ENCODE data around the gene LTBP3.
A peak's percentile ranks its signal among the peaks of the same experiment; 100 is the strongest.

The LTBP3 gene

DNA sequence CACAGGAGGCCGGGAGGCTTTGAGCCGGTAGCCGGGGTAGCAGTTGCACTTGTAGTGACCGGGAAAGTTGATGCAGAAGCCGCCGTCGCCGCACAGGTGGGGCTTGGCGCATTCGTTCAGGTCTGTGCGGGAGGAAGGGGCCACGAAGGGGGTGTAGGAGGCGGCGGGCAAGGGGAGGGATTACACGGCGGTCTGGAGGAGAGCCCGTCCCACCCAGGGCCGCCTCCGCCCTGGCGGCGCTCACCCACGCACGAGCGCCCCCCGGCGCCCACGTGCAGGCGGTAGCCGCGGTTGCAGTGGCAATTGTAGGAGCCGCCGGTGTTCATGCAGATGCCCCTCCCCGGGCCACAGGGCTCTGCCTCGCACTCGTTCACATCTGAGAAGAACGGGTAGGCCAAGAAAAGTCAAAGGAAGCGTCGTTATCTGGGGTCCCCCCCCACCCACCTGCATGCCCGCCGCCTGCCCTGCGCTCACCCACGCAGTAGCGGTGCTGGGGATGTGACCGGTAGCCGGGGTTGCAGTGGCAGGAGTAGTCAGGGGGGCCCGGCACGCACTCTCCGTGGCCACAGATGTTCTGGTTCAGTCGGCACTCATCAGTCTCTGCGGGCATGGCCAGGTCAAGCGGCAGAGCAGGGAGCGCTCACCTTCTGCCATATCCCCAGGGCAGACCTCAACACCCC is 10.6 kb downstream of the LTBP3 start:
- TF ChIP-seq FOXP2 (optimal IDR thresholded peaks at IDR 0.05; ENCODE audit: control extremely low read depth, extremely low read length, insufficient read depth): no peak
- no peak for TF ChIP-seq EZH2 (IDR thresholded peaks at IDR 0.05)
- TF ChIP-seq POLR2AphosphoS5 (IDR thresholded peaks at IDR 0.05; ENCODE audit: borderline replicate concordance, low read depth, low read length): no peak
- DNase-seq (ENCODE audit: low read depth, low spot score): no peak
- H3K36me3 ChIP-seq (ENCODE audit: insufficient read depth, low read length): peaks cover 19% of the 10 kb centered on the region; the same call in 1 of the 2 replicates
- no peaks in the 10 kb centered on the region for H3K9me3 ChIP-seq (ENCODE audit: low read depth, low read length)
- H3K9ac ChIP-seq (ENCODE audit: insufficient read length): no peak overlapping the region
- no peak overlapping the region for H3K4me3 ChIP-seq
- H3K27ac ChIP-seq: no peak overlapping the region

DNA sequence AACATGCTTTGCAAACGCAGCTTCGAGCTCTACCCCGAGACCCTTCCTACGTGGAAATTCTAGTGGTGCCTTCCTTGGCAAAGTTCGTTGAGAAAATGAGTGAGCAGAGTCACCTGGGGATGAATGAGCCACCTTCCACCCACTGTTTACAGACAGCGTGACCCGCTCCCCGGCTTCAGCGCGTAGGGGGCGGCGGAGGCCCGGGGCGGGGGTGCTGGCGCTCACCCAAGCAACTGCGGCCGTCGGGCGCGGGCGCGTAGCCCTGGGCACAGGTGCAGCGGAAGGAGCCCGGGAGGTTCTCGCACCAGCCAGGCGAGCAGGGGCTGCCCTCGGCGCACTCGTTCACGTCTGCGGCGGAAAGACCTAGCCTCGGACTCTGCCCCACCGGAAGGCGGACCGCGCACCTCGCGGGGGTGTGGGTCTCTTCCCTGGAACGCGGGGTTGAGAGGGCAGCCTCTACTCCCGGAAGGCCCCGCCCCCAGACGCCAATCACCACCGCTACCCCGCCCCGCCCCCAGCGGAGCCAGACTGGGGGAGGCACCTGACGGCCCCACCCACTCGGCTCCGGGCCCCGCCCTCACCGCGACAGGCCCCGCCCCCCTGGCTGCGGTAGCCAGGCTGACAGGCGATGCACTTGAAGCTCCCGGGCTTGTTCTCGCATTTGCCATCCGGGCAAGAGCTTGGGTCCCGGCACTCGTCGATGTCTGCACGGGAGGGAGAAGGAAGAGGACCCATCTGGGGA is 11.8 kb downstream of the LTBP3 start:
- Histone ChIP-seq H3K9me3 (ENCODE audit: low read depth, low read length) (no peaks in the 10 kb centered on the region), H3K4me3 (no peak overlapping the region), H3K36me3 (ENCODE audit: insufficient read depth, low read length) (peaks cover 13% of the 10 kb centered on the region; the same call in 1 of the 2 replicates), H3K27ac (no peak overlapping the region), H3K9ac (ENCODE audit: insufficient read length) (no peak overlapping the region)
- no peak for DNase-seq (ENCODE audit: low read depth, low spot score)
- no peak for TF ChIP-seq FOXP2 (optimal IDR thresholded peaks at IDR 0.05; ENCODE audit: control extremely low read depth, extremely low read length, insufficient read depth)
- TF ChIP-seq POLR2AphosphoS5 (IDR thresholded peaks at IDR 0.05; ENCODE audit: borderline replicate concordance, low read depth, low read length): no peak
- no peak for TF ChIP-seq EZH2 (IDR thresholded peaks at IDR 0.05)

DNA sequence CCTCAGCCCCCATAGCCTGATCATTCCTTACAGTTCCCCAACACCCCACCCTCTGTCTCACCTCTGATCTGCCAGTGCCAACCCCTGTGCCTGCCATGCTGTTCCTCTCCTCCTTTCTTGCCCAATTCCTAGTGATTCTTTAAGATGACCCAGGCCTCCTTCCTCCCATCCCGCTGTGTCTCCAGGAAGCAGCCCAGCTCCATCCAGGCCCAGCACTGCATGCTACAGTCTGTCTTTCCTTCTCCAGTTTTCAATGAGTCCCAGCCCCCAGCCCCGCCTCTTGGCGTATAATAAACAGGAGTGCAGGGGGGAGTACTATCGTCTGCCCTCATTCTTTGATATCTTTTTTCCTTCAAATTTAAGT is 12.3 kb downstream of the LTBP3 start:
- peaks cover 7% of the 10 kb centered on the region; the same call in 1 of the 2 replicates for H3K36me3 ChIP-seq (ENCODE audit: insufficient read depth, low read length)
- no peak for DNase-seq (ENCODE audit: low read depth, low spot score)
- no peak overlapping the region for H3K9ac ChIP-seq (ENCODE audit: insufficient read length)
- H3K9me3 ChIP-seq (ENCODE audit: low read depth, low read length): no peaks in the 10 kb centered on the region
- TF ChIP-seq EZH2 (IDR thresholded peaks at IDR 0.05): no peak
- H3K4me3 ChIP-seq: no peak overlapping the region
- H3K27ac ChIP-seq: no peak overlapping the region

DNA sequence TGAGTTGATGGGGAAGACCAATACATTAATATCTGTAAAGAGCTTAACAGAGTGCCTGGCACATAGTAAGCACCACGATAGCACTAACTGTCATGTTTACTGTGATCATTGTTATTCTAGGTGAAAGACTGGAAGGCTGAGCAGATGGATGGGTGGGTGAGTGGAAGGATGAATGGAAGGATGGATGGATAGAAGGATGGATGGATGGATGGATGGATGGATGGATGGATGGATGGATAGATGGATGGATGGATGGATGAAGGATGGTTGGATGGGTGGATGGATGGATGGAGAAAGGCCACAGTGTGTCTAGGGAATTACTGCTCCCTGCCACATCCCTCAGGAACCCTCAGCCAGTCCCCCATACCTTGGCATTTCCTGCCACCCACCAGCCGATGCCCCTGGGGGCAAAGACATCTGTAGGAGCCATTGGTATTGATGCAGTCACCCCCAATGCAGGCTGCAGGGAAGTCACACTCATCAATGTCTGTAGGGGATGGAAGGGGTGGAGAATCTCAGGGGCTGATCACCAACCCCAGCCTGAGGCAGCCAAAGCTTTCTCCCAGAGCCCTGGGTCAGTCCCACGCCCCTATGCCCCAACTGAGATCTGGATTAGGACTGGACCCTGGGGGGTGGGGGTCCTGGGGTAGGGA is 15.3 kb downstream of the LTBP3 start:
- DNase-seq (ENCODE audit: low read depth, low spot score): no peak
- Histone ChIP-seq H3K36me3 (ENCODE audit: insufficient read depth, low read length) (no peaks in the 10 kb centered on the region; the same call in 1 of the 2 replicates), H3K27ac (no peak overlapping the region), H3K9ac (ENCODE audit: insufficient read length) (no peak overlapping the region), H3K9me3 (ENCODE audit: low read depth, low read length) (no peaks in the 10 kb centered on the region), H3K4me3 (no peak overlapping the region)
- TF ChIP-seq EZH2 (IDR thresholded peaks at IDR 0.05): no peak
- no peak for TF ChIP-seq FOXP2 (optimal IDR thresholded peaks at IDR 0.05; ENCODE audit: control extremely low read depth, extremely low read length, insufficient read depth)
- TF ChIP-seq POLR2AphosphoS5 (IDR thresholded peaks at IDR 0.05; ENCODE audit: borderline replicate concordance, low read depth, low read length): no peak

DNA sequence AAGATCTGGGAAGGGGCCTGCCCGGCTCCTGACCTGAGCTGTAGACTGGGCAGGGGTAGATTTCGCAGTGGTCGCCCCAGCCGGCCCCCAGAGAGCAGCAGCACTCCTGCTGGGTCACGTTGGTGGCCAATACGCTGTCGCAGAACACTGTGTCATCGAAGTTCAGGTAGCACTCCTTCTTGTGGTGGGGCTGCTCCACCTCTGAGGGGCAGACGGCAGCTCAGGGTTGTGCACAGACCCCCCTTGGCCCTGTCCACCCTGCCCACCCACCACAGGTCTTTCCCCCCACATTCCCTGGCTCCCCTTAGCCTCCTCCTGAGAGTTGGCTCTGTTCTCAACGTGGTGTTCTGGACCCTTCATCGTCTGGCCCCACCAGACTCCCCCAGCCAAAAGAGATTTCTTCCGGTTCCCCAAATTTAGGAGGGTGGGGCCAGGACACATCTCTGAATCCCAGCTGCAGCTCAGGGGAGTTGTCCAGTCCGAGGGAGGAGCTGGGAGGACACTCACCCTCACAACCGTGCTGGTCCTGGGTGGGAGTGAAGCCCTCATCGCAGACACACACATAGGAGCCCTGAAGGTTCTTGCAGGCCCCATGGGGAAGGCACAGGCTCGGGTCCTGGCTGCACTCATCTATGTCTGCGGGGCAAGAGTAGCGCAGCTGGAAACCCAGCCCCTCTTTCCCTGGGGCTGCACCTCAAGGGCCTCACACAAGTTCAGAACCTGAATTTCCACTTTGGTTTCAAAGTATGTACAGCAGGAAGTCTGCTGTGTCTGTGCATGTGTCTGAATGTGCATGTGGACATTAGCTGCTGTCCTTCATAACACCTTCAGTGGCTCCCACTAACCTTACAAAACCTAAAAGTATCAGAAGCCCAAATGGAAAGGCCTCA is 16.8 kb downstream of the LTBP3 start:
- Histone ChIP-seq H3K36me3 (ENCODE audit: insufficient read depth, low read length) (no peaks in the 10 kb centered on the region; the same call in 1 of the 2 replicates), H3K9ac (ENCODE audit: insufficient read length) (peak overlapping the region; percentile 63), H3K4me3 (peak overlapping the region; percentile 90), H3K9me3 (ENCODE audit: low read depth, low read length) (no peaks in the 10 kb centered on the region), H3K27ac (peak overlapping the region; percentile 38; the same call in 1 of the 2 replicates)
- no peak for TF ChIP-seq EZH2 (IDR thresholded peaks at IDR 0.05)
- no peak for TF ChIP-seq POLR2AphosphoS5 (IDR thresholded peaks at IDR 0.05; ENCODE audit: borderline replicate concordance, low read depth, low read length)
- no peak for TF ChIP-seq FOXP2 (optimal IDR thresholded peaks at IDR 0.05; ENCODE audit: control extremely low read depth, extremely low read length, insufficient read depth)
- DNase-seq (ENCODE audit: low read depth, low spot score): no peak

DNA sequence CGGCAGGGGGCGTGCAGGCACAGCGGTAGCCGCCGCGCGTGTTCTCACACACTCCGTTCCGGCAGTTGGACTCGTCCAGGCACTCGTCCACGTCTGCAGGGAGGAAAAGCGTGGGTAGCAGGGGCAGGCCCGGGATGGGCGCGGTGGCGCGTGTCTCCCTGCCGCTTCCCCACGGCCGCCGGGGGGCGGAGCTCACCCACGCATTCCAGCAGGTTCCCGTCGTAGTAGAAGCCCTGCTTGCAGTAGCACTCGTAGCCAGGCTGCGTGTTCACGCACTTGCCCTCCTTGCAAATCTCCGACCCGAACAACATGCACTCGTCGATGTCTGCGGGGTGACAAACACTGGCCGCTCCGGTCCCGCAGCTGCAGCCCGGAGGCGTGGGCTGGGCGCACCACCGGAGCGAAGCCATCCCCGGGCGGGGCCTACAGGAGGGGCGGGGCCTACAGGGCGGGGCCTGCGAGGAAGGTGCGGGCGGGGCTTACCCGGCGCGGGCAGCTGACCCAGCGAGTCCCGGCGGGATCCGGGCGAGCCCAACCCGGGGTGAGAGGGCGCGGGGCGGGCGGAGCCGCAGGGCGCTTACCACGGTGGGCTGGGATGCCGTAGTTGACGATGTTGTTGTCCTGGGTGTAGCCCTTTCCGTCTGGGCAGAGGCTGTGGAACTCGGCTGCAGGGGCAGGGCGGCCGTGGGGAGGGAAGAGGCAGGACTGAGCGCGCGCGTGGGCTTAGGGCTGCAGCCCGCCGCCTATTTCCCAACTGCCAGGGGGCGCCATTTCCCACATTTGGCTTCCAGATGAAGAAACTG is 17.7 kb downstream of the LTBP3 start:
- DNase-seq (ENCODE audit: low read depth, low spot score): no peak
- H3K36me3 ChIP-seq (ENCODE audit: insufficient read depth, low read length): no peaks in the 10 kb centered on the region; the same call in 1 of the 2 replicates

DNA sequence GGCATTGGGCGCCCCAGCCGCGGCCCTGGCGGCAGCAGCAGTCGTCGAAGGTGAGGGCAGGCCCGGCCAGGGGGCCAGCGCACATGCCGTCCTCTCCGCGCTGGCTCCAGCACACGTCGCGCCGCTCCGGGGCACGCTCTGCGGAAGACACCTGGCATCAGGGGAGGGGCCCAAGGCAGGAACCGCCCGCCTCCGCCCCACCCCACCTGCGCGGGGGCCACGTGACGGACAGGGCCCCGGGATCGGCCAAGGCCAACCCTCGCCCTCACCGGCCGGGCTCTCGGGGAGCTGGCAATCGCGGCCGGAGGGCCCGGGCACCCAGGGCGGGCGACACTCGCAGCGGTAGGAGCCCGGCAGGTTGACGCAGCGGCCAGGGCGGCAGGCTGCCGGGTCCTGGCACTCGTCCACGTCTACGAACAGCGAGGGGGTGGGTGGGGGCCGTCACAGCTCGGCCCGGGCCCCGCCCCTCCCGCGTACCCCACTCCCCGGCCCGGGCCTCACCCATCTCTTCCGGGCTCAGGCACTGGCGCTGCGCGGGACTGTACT is 18.3 kb downstream of the LTBP3 start:
- H3K9ac ChIP-seq (ENCODE audit: insufficient read length): no peak overlapping the region
- H3K9me3 ChIP-seq (ENCODE audit: low read depth, low read length): no peaks in the 10 kb centered on the region
- no peak overlapping the region for H3K27ac ChIP-seq
- peak overlapping the region; percentile 90 for H3K4me3 ChIP-seq
- DNase-seq (ENCODE audit: low read depth, low spot score): no peak
- no peaks in the 10 kb centered on the region; the same call in 1 of the 2 replicates for H3K36me3 ChIP-seq (ENCODE audit: insufficient read depth, low read length)
- TF ChIP-seq EZH2 (IDR thresholded peaks at IDR 0.05) (no peak), FOXP2 (optimal IDR thresholded peaks at IDR 0.05; ENCODE audit: control extremely low read depth, extremely low read length, insufficient read depth) (no peak)

More for the DNA sequence above, 17.7 kb downstream of the LTBP3 start:
- Histone ChIP-seq H3K4me3 (peak overlapping the region; percentile 90), H3K27ac (no peak overlapping the region), H3K9ac (ENCODE audit: insufficient read length) (peak overlapping the region; percentile 63), H3K9me3 (ENCODE audit: low read depth, low read length) (no peaks in the 10 kb centered on the region)
- TF ChIP-seq FOXP2 (optimal IDR thresholded peaks at IDR 0.05; ENCODE audit: control extremely low read depth, extremely low read length, insufficient read depth): no peak
- peak; percentile 63; the same call in 1 of the 2 replicates for TF ChIP-seq POLR2AphosphoS5 (IDR thresholded peaks at IDR 0.05; ENCODE audit: borderline replicate concordance, low read depth, low read length)
- TF ChIP-seq EZH2 (IDR thresholded peaks at IDR 0.05): no peak

Measured in SK-N-MC (cell line).